ENCODE results near the gene TAF11.
"Not testable (repeated sequence)": the region's sequence is repeated elsewhere in the genome, so short reads cannot be mapped to it uniquely, and the experiment has no call there.

The TAF11 gene

GRCh38 chr6:34912715-34913464 is 25.0 kb upstream of the TAF11 start:
- Mint-ChIP-seq H3K27me3 (no peaks in the 10 kb centered on the region), H3K36me3 (peaks cover under 1% of the 10 kb centered on the region), H3K4me3 (peak overlapping the region; percentile 8), H3K27ac (peak overlapping the region; percentile 4), H3K4me1 (peaks cover 44% of the 10 kb centered on the region), H3K9me3 (no peaks in the 10 kb centered on the region)

- H3K9me3 Mint-ChIP-seq = no peaks in the 10 kb centered on the region
- H3K27ac Mint-ChIP-seq = no peak overlapping the region
- peaks cover 44% of the 10 kb centered on the region for H3K4me1 Mint-ChIP-seq
- H3K27me3 Mint-ChIP-seq = no peaks in the 10 kb centered on the region
- H3K36me3 Mint-ChIP-seq = no peaks in the 10 kb centered on the region
- no peak overlapping the region for H3K4me3 Mint-ChIP-seq
These were observed 24.0 kb upstream of the TAF11 start for GRCh38 chr6:34911822-34912221.

DNA sequence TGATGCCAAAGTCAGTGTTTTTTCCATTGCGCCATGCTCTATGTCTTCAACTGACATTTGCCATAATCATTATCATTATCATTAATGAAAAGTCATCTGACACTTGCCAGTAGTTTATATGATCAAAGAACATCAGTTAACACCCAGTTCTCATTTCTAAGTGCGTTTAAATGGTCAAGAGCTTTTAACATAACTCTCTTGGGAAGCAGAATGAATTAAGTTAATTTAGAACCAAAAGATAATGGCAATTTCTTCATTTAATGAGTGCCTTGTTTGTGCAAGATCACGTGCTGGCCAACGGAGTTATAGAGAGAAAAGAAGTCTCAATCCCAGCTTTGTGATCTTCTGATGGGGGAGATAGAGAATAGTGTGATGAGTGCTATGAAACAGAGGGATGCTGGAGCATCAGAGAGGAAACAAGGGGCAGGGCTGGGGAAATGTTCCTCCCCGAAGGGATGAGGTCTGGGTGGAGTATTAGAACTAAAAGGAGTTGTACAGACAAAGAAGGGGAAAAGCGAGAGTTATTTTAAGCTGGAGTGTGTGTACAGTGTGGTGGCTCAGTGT is 21.6 kb upstream of the TAF11 start:
- no peaks in the 10 kb centered on the region for H3K9me3 Mint-ChIP-seq
- peaks cover 2% of the 10 kb centered on the region for H3K36me3 Mint-ChIP-seq
- H3K27me3 Mint-ChIP-seq = no peaks in the 10 kb centered on the region
- H3K4me1 Mint-ChIP-seq = peaks cover 52% of the 10 kb centered on the region
- no peak overlapping the region for H3K4me3 Mint-ChIP-seq
- no peak overlapping the region for H3K27ac Mint-ChIP-seq

GRCh38 chr6:34908194-34908593 is 20.4 kb upstream of the TAF11 start:
- Mint-ChIP-seq H3K27ac (no peak overlapping the region), H3K36me3 (peaks cover 2% of the 10 kb centered on the region), H3K4me3 (no peak overlapping the region), H3K27me3 (no peaks in the 10 kb centered on the region), H3K4me1 (peaks cover 47% of the 10 kb centered on the region), H3K9me3 (no peaks in the 10 kb centered on the region)

GRCh38 chr6:34906826-34907225 is 19.0 kb upstream of the TAF11 start:
- H3K4me3 Mint-ChIP-seq = no peak overlapping the region
- H3K36me3 Mint-ChIP-seq = peaks cover 2% of the 10 kb centered on the region
- H3K27ac Mint-ChIP-seq = no peak overlapping the region
- no peaks in the 10 kb centered on the region for H3K9me3 Mint-ChIP-seq
- peaks cover 34% of the 10 kb centered on the region for H3K4me1 Mint-ChIP-seq
- no peaks in the 10 kb centered on the region for H3K27me3 Mint-ChIP-seq

DNA sequence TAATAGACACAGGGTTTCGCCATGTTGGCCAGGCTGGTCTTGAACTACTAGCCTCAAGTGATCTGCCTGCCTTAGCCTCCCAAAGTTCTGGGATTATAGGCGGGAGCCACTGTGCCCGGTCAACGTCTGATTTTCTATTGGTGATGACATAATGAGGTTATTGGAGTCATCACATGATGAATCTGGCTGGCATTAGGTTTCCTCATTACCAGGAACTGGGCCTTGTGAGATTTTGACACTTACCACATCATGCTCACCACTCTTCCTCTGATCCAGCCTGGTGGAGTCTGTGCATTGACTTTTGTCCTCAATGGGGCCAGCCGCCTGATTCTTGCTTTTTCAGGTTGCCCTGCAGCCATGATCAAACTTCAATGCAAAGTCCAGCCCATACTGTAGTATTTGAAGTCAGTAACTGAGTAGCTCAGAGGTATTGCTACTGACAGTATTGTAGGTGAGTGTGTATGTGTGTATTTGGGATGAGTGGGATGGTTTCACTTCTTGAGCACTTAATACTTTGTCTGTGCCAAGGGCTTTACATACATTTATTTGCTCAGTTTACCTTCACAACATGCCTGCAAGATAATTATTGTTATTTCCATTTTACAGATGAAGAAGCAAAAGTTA is 17.3 kb upstream of the TAF11 start:
- H3K4me3 Mint-ChIP-seq = no peak overlapping the region
- H3K4me1 Mint-ChIP-seq = peaks cover 21% of the 10 kb centered on the region
- no peaks in the 10 kb centered on the region for H3K27me3 Mint-ChIP-seq
- no peak overlapping the region for H3K27ac Mint-ChIP-seq
- no peaks in the 10 kb centered on the region for H3K9me3 Mint-ChIP-seq
- peaks cover 2% of the 10 kb centered on the region for H3K36me3 Mint-ChIP-seq

GRCh38 chr6:34901930-34902329 is 14.1 kb upstream of the TAF11 start:
- no peaks in the 10 kb centered on the region for H3K27me3 Mint-ChIP-seq
- no peaks in the 10 kb centered on the region for H3K9me3 Mint-ChIP-seq
- no peak overlapping the region for H3K4me3 Mint-ChIP-seq
- peaks cover 9% of the 10 kb centered on the region for H3K4me1 Mint-ChIP-seq
- peaks cover 4% of the 10 kb centered on the region for H3K36me3 Mint-ChIP-seq
- no peak overlapping the region for H3K27ac Mint-ChIP-seq

DNA sequence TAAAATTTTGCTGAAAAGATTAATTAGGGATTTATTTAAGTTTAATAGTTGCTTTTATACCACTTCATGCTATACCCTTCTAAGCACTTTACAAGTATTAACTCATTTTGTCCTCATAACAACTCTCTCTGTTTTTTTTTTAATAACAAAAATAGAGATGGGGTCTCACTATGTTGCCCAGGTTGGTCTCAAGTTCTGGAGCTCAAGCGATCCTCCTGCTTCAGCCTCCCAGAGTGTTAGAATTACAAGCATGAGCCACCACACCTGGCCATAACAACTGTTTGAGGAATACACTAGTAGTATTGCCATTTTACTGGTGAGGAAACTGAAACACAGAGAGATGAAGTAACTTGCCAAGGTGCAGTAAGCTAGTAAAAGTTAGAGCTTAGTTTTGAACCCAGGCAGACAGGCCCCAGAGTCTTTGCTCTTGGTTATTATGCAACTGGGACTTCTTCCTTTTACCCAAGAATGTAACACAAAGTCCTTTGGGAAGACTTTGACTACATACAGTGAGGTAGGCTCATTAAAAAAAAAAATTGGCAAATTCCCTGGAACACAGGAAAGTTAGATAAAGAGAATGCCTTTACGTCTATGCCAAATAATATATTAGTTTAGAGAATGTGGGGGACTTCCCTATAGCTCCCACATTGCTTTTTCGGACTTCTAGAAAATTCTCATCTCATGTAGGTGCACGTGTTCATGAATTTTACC is 12.6 kb upstream of the TAF11 start:
- Mint-ChIP-seq H3K27me3 (no peaks in the 10 kb centered on the region), H3K4me3 (no peak overlapping the region), H3K9me3 (no peaks in the 10 kb centered on the region), H3K36me3 (peaks cover 2% of the 10 kb centered on the region), H3K27ac (no peak overlapping the region), H3K4me1 (peaks cover 9% of the 10 kb centered on the region)

GRCh38 chr6:34899748-34900147 is 11.9 kb upstream of the TAF11 start:
- not testable (repeated sequence) for H3K4me3 Mint-ChIP-seq, H3K27ac Mint-ChIP-seq, H3K9me3 Mint-ChIP-seq, H3K36me3 Mint-ChIP-seq, H3K27me3 Mint-ChIP-seq, H3K4me1 Mint-ChIP-seq

- Mint-ChIP-seq H3K36me3 (peaks cover 2% of the 10 kb centered on the region), H3K27me3 (no peaks in the 10 kb centered on the region), H3K4me1 (no peaks in the 10 kb centered on the region), H3K27ac (no peak overlapping the region), H3K4me3 (no peak overlapping the region), H3K9me3 (no peaks in the 10 kb centered on the region)
These were observed 9.9 kb upstream of the TAF11 start for GRCh38 chr6:34897716-34898115.

DNA sequence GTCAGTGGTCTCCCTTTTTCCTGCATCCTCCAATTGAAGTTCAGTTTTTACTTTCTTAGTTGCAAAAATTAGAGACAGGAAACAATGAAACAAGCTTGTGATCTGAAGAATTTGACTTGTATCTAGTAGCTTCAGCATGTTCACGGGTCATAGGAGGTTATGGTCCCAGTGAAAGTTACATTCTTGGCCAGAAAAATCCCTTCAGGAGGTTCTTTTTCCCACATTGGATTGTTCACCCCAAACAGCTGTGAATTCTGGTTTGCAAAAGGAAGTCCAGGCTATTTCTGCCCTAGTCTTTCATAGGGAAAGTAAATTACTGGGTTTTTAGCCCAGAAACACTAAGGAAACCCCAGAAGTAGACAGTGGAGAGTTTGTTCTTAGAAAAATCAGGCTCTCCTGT is 9.3 kb upstream of the TAF11 start:
- H3K4me3 Mint-ChIP-seq = no peak overlapping the region
- H3K27ac Mint-ChIP-seq = no peak overlapping the region
- peaks cover 4% of the 10 kb centered on the region for H3K4me1 Mint-ChIP-seq
- H3K36me3 Mint-ChIP-seq = peaks cover 2% of the 10 kb centered on the region
- no peaks in the 10 kb centered on the region for H3K27me3 Mint-ChIP-seq
- no peaks in the 10 kb centered on the region for H3K9me3 Mint-ChIP-seq

DNA sequence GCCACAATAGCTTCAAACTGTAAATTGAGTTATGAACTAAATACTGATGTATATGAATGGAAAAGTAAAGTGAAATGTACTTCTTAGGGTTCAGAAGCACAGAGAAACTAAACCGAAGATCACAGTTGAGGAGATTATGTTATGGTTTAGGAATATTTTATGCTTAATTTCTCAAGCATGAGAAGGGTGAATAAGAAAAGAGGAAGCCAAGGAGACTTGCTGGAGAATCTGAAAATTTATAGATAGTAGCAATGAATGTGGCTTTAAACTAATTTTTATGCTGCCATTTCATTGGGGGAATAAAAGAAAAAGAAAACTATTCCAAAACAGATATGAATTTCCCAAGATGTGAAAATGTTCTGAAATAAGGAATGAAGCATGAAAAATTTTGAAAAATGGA is 6.9 kb upstream of the TAF11 start:
- Mint-ChIP-seq H3K4me1 (peaks cover 21% of the 10 kb centered on the region), H3K9me3 (no peaks in the 10 kb centered on the region), H3K27ac (no peak overlapping the region)

DNA sequence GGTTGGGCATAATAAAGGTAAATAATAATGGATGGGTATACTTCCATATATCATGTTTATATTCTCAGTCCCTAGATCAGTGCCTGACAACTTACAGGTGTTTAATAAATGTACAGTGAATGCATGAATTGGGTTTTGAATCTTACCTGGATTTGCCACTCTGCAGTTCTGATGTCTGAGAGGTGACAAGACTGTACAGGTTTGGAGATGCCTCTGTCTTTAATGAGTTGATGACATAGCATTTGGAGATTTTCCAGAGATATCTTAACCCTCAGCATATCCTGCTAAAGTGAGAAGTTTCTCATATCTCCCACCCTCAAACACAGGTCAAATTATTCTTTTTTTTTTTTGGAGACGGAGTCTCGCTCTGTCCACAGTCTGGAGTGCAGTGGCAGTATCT is 3.5 kb upstream of the TAF11 start:
- Mint-ChIP-seq H3K4me1 (peaks cover 38% of the 10 kb centered on the region), H3K4me3 (peak overlapping the region; percentile 61), H3K27me3 (no peaks in the 10 kb centered on the region), H3K36me3 (peaks cover 3% of the 10 kb centered on the region), H3K9me3 (no peaks in the 10 kb centered on the region), H3K27ac (peak overlapping the region; percentile 38)

More for the DNA sequence above, 6.9 kb upstream of the TAF11 start:
- Mint-ChIP-seq H3K36me3 (no peaks in the 10 kb centered on the region), H3K27me3 (no peaks in the 10 kb centered on the region), H3K4me3 (no peak overlapping the region)

DNA sequence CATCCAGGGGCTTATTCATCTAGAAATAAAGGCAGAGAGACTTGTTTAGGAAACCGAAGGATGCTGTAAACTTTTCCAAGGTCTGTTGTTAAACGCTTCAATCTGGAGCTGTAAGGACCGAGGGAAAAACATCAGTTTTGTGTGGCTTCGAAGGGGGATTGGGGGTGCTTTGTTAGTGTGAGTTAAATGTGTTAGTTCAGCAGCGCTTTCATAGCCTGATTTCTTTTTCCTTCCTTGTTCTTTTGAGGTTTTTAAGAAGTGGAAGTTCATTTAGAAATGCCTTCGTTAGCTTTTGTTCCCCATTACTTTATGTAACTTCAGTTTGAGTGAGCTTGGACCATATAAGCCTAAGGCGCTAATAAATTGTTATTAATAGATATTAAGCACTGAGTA is 2.7 kb upstream of the TAF11 start:
- Mint-ChIP-seq H3K36me3 (peaks cover 3% of the 10 kb centered on the region), H3K4me1 (peaks cover 39% of the 10 kb centered on the region), H3K27me3 (no peaks in the 10 kb centered on the region), H3K9me3 (no peaks in the 10 kb centered on the region), H3K27ac (no peak overlapping the region), H3K4me3 (peak overlapping the region; percentile 100)

DNA sequence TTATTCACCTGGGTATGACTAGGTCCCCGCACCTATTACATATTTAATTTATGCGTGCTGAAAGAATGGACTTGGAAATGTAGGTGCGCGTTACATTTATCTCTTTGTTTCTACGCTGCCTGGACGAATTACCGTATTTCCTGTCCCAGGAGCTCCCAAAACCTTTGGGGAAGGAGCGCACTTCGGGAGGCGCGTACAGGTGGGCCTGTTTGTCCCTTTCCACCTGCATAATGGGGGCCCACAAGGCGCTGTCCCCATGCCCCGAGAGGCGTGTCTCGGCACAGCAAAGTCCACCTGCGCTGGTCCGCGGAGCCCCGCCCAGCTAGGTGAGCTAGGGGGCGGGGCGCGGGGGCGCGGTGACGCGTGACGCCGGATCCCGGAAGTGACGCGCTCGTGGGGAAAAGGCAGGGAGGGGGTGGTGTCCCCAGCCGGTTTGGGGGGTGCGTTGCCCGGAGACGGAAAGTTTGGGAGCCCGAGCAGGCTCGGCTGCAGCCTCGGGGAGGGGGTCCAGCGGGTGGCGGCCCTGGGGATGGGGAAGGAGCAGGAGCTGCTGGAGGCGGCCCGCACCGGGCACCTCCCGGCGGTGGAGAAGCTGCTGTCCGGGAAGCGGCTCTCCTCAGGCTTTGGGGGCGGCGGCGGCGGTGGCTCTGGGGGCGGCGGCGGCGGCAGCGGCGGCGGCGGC is 1.2 kb upstream of the TAF11 start, which contains the start of gene ANKS1A:
Gene ANKS1A, plus strand, starts transcription at position 382 of the 682 bp plus-strand sequence. Its CDS starts 148 bp downstream, at position 530.
- Mint-ChIP-seq H3K27me3 (no peaks in the 10 kb centered on the region), H3K27ac (peak within 1 kb of the TSS; percentile 99), H3K9me3 (no peaks in the 10 kb centered on the region), H3K36me3 (peaks cover 12% of the 10 kb centered on the region), H3K4me1 (peaks cover 53% of the 10 kb centered on the region), H3K4me3 (peak within 1 kb of the TSS; percentile 100)

Measured in activated naive CD4-positive, alpha-beta T cell treated with anti-CD3 and anti-CD28 coated beads, Interleukin-2, amount 50 U/mL, for 24 hours (primary cell).